Measurements from ENCODE around the gene TLCD1. TPM values are rescaled to one million over a fixed set of nuclear protein-coding genes. Genes with fewer than 3 reads are reported as not detected.
A peak's percentile ranks its signal among the peaks of the same experiment; 100 is the strongest.

Gene TLCD1
- total RNA-seq, 2 donors from 2014 or later, result 2.0 to 3.1 TPM

- H3K4me1 ChIP-seq, result peaks cover 16% of the 10 kb centered on the region
- intact Hi-C loops (cut with DNase I), result no loop called here
- H3K27me3 ChIP-seq, result no peaks in the 10 kb centered on the region
- ATAC-seq, result peak; percentile 70
- H3K36me3 ChIP-seq (replicated peaks in 1 of 2; ENCODE audit: insufficient read depth in 1 of 2, low read depth in 2 of 2), result peaks cover 2 to 8% of the 10 kb centered on the region in 2 donors
- no peak overlapping the region for H3K27ac ChIP-seq
- WGBS, 2 donors, result 38 to 45% methylated on average over 5 of the region's 5 CpGs
- H3K4me3 ChIP-seq, result no peak overlapping the region
- DNase-seq, result peak; percentile 84 to 92 (median 86)
- TF ChIP-seq POLR2A (IDR thresholded peaks at IDR 0.05) (no peak), CTCF (IDR thresholded peaks at IDR 0.05) (peak; percentile 62 to 90 (median 83))
- H3K9me3 ChIP-seq, result no peaks in the 10 kb centered on the region
These were observed 37.8 kb upstream of the TLCD1 start for GRCh38 chr17:28763804-28764266.

- no peak overlapping the region for H3K4me3 ChIP-seq
- intact Hi-C loops (cut with DNase I), result no loop called here
- 69 to 94% methylated on average over 1 of the region's 1 CpG for WGBS, 2 donors
- TF ChIP-seq POLR2A (IDR thresholded peaks at IDR 0.05) (no peak), CTCF (IDR thresholded peaks at IDR 0.05) (no peak)
- no peak overlapping the region for H3K27ac ChIP-seq
- ATAC-seq (peak; percentile 19), DNase-seq (no peak)
- H3K9me3 ChIP-seq, result no peaks in the 10 kb centered on the region
- no peaks in the 10 kb centered on the region for H3K27me3 ChIP-seq
- H3K4me1 ChIP-seq, result peaks cover 16% of the 10 kb centered on the region
- peaks cover 5 to 10% of the 10 kb centered on the region in 2 donors for H3K36me3 ChIP-seq (replicated peaks in 1 of 2; ENCODE audit: insufficient read depth in 1 of 2, low read depth in 2 of 2)
These were observed 37.2 kb upstream of the TLCD1 start for GRCh38 chr17:28763137-28763799.

- intact Hi-C loops (cut with DNase I), result no loop called here
- no peaks in the 10 kb centered on the region for H3K27me3 ChIP-seq
- no peak overlapping the region for H3K4me3 ChIP-seq
- no peak for TF ChIP-seq CTCF (IDR thresholded peaks at IDR 0.05)
- TF ChIP-seq POLR2A (IDR thresholded peaks at IDR 0.05), result no peak
- peaks cover 5 to 8% of the 10 kb centered on the region in 2 donors for H3K36me3 ChIP-seq (replicated peaks in 1 of 2; ENCODE audit: insufficient read depth in 1 of 2, low read depth in 2 of 2)
- DNase-seq (peak; percentile 62 to 81 (median 74)), ATAC-seq (peak; percentile 66)
- no peaks in the 10 kb centered on the region for H3K9me3 ChIP-seq
- peak overlapping the region in 2 of 4 donors; percentile 32 to 53 for H3K27ac ChIP-seq
- H3K4me1 ChIP-seq, result peaks cover 23% of the 10 kb centered on the region
- WGBS, 2 donors, result 46 to 49% methylated on average over 9 of the region's 9 CpGs
These were observed 34.8 kb upstream of the TLCD1 start for GRCh38 chr17:28760601-28761562.

- intact Hi-C loops (cut with DNase I), result no loop called here
These were observed 33.3 kb upstream of the TLCD1 start for GRCh38 chr17:28759256-28759865.

More at GRCh38 chr17:28759256-28759865, 33.3 kb upstream of the TLCD1 start:
- H3K27me3 ChIP-seq, result no peaks in the 10 kb centered on the region
- DNase-seq (no peak), ATAC-seq (no peak)
- H3K9me3 ChIP-seq, result no peaks in the 10 kb centered on the region
- TF ChIP-seq POLR2A (IDR thresholded peaks at IDR 0.05) (no peak), CTCF (IDR thresholded peaks at IDR 0.05) (no peak)
- H3K36me3 ChIP-seq (replicated peaks in 1 of 2; ENCODE audit: insufficient read depth in 1 of 2, low read depth in 2 of 2), result peaks cover 4 to 5% of the 10 kb centered on the region in 2 donors
- peaks cover 23% of the 10 kb centered on the region for H3K4me1 ChIP-seq
- WGBS, 2 donors, result 84 to 89% methylated on average over 13 to 16 of the region's 18 CpGs
- no peak overlapping the region for H3K27ac ChIP-seq
- no peak overlapping the region for H3K4me3 ChIP-seq

All from body of pancreas (tissue), 4 donors.